Peyer's patch (tissue), 4 donors: ENCODE data around the gene CDX2. TPM values are rescaled to one million over a fixed set of nuclear protein-coding genes. Genes with fewer than 3 reads are reported as not detected.

Source experiments
- DNase-seq, 3 donors: peaks; one replicate each; pipeline ENCODE4 v3.0.0-alpha.2; 2017 to 2019
- H3K27ac ChIP-seq, 4 donors: fragments of 200-600 bp; sonication (generic); one replicate each; pipeline ENCODE4 v1.5.1; 2016 to 2019
- H3K27me3 ChIP-seq, 2 donors: fragments of 200-600 bp; sonication (generic); one replicate each; pipeline ENCODE4 v1.5.1; 2019
- H3K36me3 ChIP-seq, 3 donors: fragments of 200-600 bp; sonication (generic); one replicate each; pipeline ENCODE4 v1.5.1; 2016 to 2019
- H3K4me1 ChIP-seq, 4 donors: fragments of 200-600 bp; sonication (generic); one replicate each; pipeline ENCODE4 v1.5.1; 2016 to 2019
- H3K4me3 ChIP-seq, 4 donors: fragments of 200-600 bp; sonication (generic); 1 replicate in 3 of 4; 2 replicates in 1 of 4; pipeline ENCODE4 v1.5.1; 2016 to 2019; ENCODE audit warnings: mild to moderate bottlenecking in 1 of 4
- H3K9me3 ChIP-seq, 4 donors: fragments of 200-600 bp; sonication (generic); one replicate each; pipeline ENCODE4 v1.5.1; 2016 to 2019; ENCODE audit warnings: mild to moderate bottlenecking in 1 of 4
- CTCF ChIP-seq, 6 experiments: fragments of 450-650 bp in 4 of 6; fragments of 200-600 bp in 2 of 6; sonication (generic) in 1 of 6; IDR thresholded peaks; one replicate each; pipeline ENCODE4 v1.5.1; 2017 to 2019; ENCODE audit warnings: antibody characterized with exemption in 6 of 6, mild to moderate bottlenecking in 3 of 6, moderate library complexity in 1 of 6
- POLR2A ChIP-seq, 2 donors: fragments of 450-650 bp; IDR thresholded peaks; one replicate each; pipeline ENCODE4 v1.5.1; 2017; ENCODE audit warnings: antibody characterized with exemption in 2 of 2, mild to moderate bottlenecking in 2 of 2, moderate library complexity in 2 of 2
- total RNA-seq, 4 donors: library from RNA; depleted of rRNA; stranded (reverse); fragments of >200 nt; gene quantifications; one replicate each; pipeline ENCODE4 v1.1.0, GENCODE V29; 2016

Gene CDX2
- total RNA-seq, 4 donors from 2014 or later: 33.0 to 182 (median 136) TPM

- H3K9me3 ChIP-seq: no peaks in the 10 kb centered on the region
Observed at GRCh38 chr13:27962982-27963381, 6.1 kb downstream of the CDX2 start.

GRCh38 chr13:27962128-27962841, 6.8 kb downstream of the CDX2 start:
- Histone ChIP-seq H3K4me1 (peaks cover 0 to 47% (median 12%) of the 10 kb centered on the region in 4 donors), H3K27me3 (peaks cover 7 to 17% of the 10 kb centered on the region in 2 donors), H3K4me3 (peak overlapping the region in 2 of 4 donors; percentile 77 to 80), H3K36me3 (peaks cover 0 to 4% (median 0%) of the 10 kb centered on the region in 3 donors), H3K27ac (peak overlapping the region in 3 of 4 donors; percentile 84 to 98 (median 92)), H3K9me3 (no peaks in the 10 kb centered on the region)
- TF ChIP-seq POLR2A (IDR thresholded peaks at IDR 0.05): no peak
- TF ChIP-seq CTCF (IDR thresholded peaks at IDR 0.05): no peak
- DNase-seq: peak in 1 of 3 donors; percentile 66

More at GRCh38 chr13:27962982-27963381, 6.1 kb downstream of the CDX2 start:
- Histone ChIP-seq H3K27ac (peak overlapping the region in 3 of 4 donors; percentile 84 to 98 (median 92)), H3K27me3 (peaks cover 7 to 20% of the 10 kb centered on the region in 2 donors), H3K4me1 (peaks cover 0 to 47% (median 12%) of the 10 kb centered on the region in 4 donors), H3K4me3 (peak overlapping the region in 2 of 4 donors; percentile 77 to 80), H3K36me3 (peaks cover 0 to 4% (median 0%) of the 10 kb centered on the region in 3 donors)
- TF ChIP-seq POLR2A (IDR thresholded peaks at IDR 0.05) (no peak), CTCF (IDR thresholded peaks at IDR 0.05) (no peak)
- peak in 2 of 3 donors; percentile 38 to 54 for DNase-seq

GRCh38 chr13:27961227-27962085, 7.7 kb downstream of the CDX2 start:
- TF ChIP-seq CTCF (IDR thresholded peaks at IDR 0.05) (no peak), POLR2A (IDR thresholded peaks at IDR 0.05) (no peak)
- peak overlapping the region; percentile 4 to 77 (median 46) for H3K4me3 ChIP-seq
- H3K27me3 ChIP-seq: peaks cover 7 to 11% of the 10 kb centered on the region in 2 donors
- H3K9me3 ChIP-seq: no peaks in the 10 kb centered on the region
- H3K27ac ChIP-seq: peak overlapping the region in 3 of 4 donors; percentile 84 to 98 (median 92)
- H3K36me3 ChIP-seq: no peaks in the 10 kb centered on the region
- peaks cover 0 to 47% (median 12%) of the 10 kb centered on the region in 4 donors for H3K4me1 ChIP-seq
- no peak for DNase-seq

GRCh38 chr13:27960362-27961226, 8.5 kb downstream of the CDX2 start:
- peaks cover 7 to 11% of the 10 kb centered on the region in 2 donors for H3K27me3 ChIP-seq
- peaks cover 0 to 47% (median 12%) of the 10 kb centered on the region in 4 donors for H3K4me1 ChIP-seq
- peak; percentile 48 to 69 for TF ChIP-seq POLR2A (IDR thresholded peaks at IDR 0.05)
- TF ChIP-seq CTCF (IDR thresholded peaks at IDR 0.05): peak in 4 of 6 experiments; percentile 35 to 78 (median 70)
- DNase-seq: peak in 2 of 3 donors; percentile 85 to 90
- peak overlapping the region in 3 of 4 donors; percentile 84 to 98 (median 92) for H3K27ac ChIP-seq
- H3K36me3 ChIP-seq: no peaks in the 10 kb centered on the region
- peak overlapping the region; percentile 4 to 77 (median 46) for H3K4me3 ChIP-seq
- no peaks in the 10 kb centered on the region for H3K9me3 ChIP-seq
